ENCODE results near the gene CYP2U1. TPM values are rescaled to one million over a fixed set of nuclear protein-coding genes. Genes with fewer than 3 reads are reported as not detected.
"Not testable (repeated sequence)": the region's sequence is repeated elsewhere in the genome, so short reads cannot be mapped to it uniquely, and the experiment has no call there.

CYP2U1 gene
- total and polyA plus RNA-seq, 7 experiments from 2014 or later = 2.8 to 11.4 (median 5.8) TPM

- DNase-seq = no peak
- Mint-ChIP-seq H3K36me3 (peaks cover 0 to 5% (median 0%) of the 10 kb centered on the region in 5 donors), H3K4me3 (no peak overlapping the region), H3K9me3 (peaks cover 0 to 6% (median 0%) of the 10 kb centered on the region in 11 donors), H3K27me3 (peaks cover 7 to 42% (median 34%) of the 10 kb centered on the region in 5 donors), H3K27ac (no peak overlapping the region), H3K4me1 (peaks cover 0 to 2% (median 0%) of the 10 kb centered on the region in 7 donors)
- no peaks in the 10 kb centered on the region for H3K36me3 ChIP-seq (ENCODE audit: control insufficient read depth in 2 of 3, insufficient read depth in 3 of 3, low read length in 3 of 3)
- POLR2A ChIA-PET = interaction anchor here (0.5 kb wide), 1 partner anchor 1977 kb away, joined by 3 read pairs; no protein-coding TSS in a partner anchor
- CTCF ChIA-PET = no interaction called here
- intact Hi-C loops (cut with micrococcal nuclease) = no loop called here
- no peak overlapping the region for H3K27ac ChIP-seq (ENCODE audit: low read depth, low read length)
- H3K9me3 ChIP-seq (ENCODE audit: control insufficient read depth in 2 of 3, low read length in 3 of 3) = no peaks in the 10 kb centered on the region
- no peak for ATAC-seq
- no peak overlapping the region for H3K4me3 ChIP-seq (ENCODE audit: low read length)
- H3K27me3 ChIP-seq (ENCODE audit: control insufficient read depth in 2 of 2, insufficient read depth in 2 of 2, low read length in 2 of 2) = no peaks in the 10 kb centered on the region
- H3K4me1 ChIP-seq (ENCODE audit: control insufficient read depth in 2 of 2, insufficient read depth in 2 of 2, low read length in 2 of 2) = no peaks in the 10 kb centered on the region
Observed at GRCh38 chr4:107901213-107901934, 30.0 kb upstream of the CYP2U1 start.

GRCh38 chr4:107902715-107903114 is 28.6 kb upstream of the CYP2U1 start:
- no peaks in the 10 kb centered on the region for H3K4me1 Mint-ChIP-seq

GRCh38 chr4:107905082-107905481 is 26.3 kb upstream of the CYP2U1 start:
- H3K4me1 Mint-ChIP-seq; H3K9me3 Mint-ChIP-seq; H3K4me1 ChIP-seq (ENCODE audit: control insufficient read depth in 2 of 2, insufficient read depth in 2 of 2, low read length in 2 of 2); H3K4me3 ChIP-seq (ENCODE audit: low read length); H3K9me3 ChIP-seq (ENCODE audit: control insufficient read depth in 2 of 3, low read length in 3 of 3); H3K36me3 ChIP-seq (ENCODE audit: control insufficient read depth in 2 of 3, insufficient read depth in 3 of 3, low read length in 3 of 3); H3K27me3 ChIP-seq (ENCODE audit: control insufficient read depth in 2 of 2, insufficient read depth in 2 of 2, low read length in 2 of 2); DNase-seq; H3K27ac ChIP-seq (ENCODE audit: low read depth, low read length); H3K4me3 Mint-ChIP-seq; ATAC-seq; intact Hi-C loops (cut with micrococcal nuclease); CTCF ChIA-PET; H3K27ac Mint-ChIP-seq; H3K36me3 Mint-ChIP-seq: not testable (repeated sequence)
- POLR2A ChIA-PET = interaction anchor here (0.6 kb wide), 1 partner anchor 37 kb away, joined by 3 read pairs; no protein-coding TSS in a partner anchor
- peaks cover 7 to 29% (median 23%) of the 10 kb centered on the region in 5 donors for H3K27me3 Mint-ChIP-seq

More at GRCh38 chr4:107902715-107903114, 28.6 kb upstream of the CYP2U1 start:
- peaks cover 0 to 5% (median 0%) of the 10 kb centered on the region in 5 donors for H3K36me3 Mint-ChIP-seq
- DNase-seq (no peak), ATAC-seq (no peak)
- no peak overlapping the region for H3K27ac ChIP-seq (ENCODE audit: low read depth, low read length)
- POLR2A ChIA-PET = no interaction called here
- H3K4me3 ChIP-seq (ENCODE audit: low read length) = no peak overlapping the region
- CTCF ChIA-PET = interaction anchor here (0.9 kb wide), 1 partner anchor 10 kb away, joined by 3 read pairs; no protein-coding TSS in a partner anchor
- peaks cover 0 to 6% (median 0%) of the 10 kb centered on the region in 11 donors for H3K9me3 Mint-ChIP-seq
- no peak overlapping the region for H3K27ac Mint-ChIP-seq
- H3K27me3 Mint-ChIP-seq = peaks cover 7 to 34% (median 29%) of the 10 kb centered on the region in 5 donors
- H3K4me3 Mint-ChIP-seq = no peak overlapping the region
- no peaks in the 10 kb centered on the region for H3K4me1 ChIP-seq (ENCODE audit: control insufficient read depth in 2 of 2, insufficient read depth in 2 of 2, low read length in 2 of 2)
- H3K27me3 ChIP-seq (ENCODE audit: control insufficient read depth in 2 of 2, insufficient read depth in 2 of 2, low read length in 2 of 2) = no peaks in the 10 kb centered on the region
- no peaks in the 10 kb centered on the region for H3K9me3 ChIP-seq (ENCODE audit: control insufficient read depth in 2 of 3, low read length in 3 of 3)
- intact Hi-C loops (cut with micrococcal nuclease) = no loop called here
- H3K36me3 ChIP-seq (ENCODE audit: control insufficient read depth in 2 of 3, insufficient read depth in 3 of 3, low read length in 3 of 3) = no peaks in the 10 kb centered on the region

GRCh38 chr4:107906458-107907100 is 24.8 kb upstream of the CYP2U1 start:
- DNase-seq (no peak), ATAC-seq (no peak)
- Mint-ChIP-seq H3K27ac (no peak overlapping the region), H3K9me3 (peaks cover 0 to 6% (median 0%) of the 10 kb centered on the region in 11 donors), H3K27me3 (peaks cover 5 to 20% (median 8%) of the 10 kb centered on the region in 5 donors), H3K4me1 (peaks cover 0 to 2% (median 0%) of the 10 kb centered on the region in 7 donors), H3K36me3 (peaks cover 0 to 5% (median 0%) of the 10 kb centered on the region in 5 donors), H3K4me3 (no peak overlapping the region)
- CTCF ChIA-PET = no interaction called here
- Histone ChIP-seq H3K27me3 (ENCODE audit: control insufficient read depth in 2 of 2, insufficient read depth in 2 of 2, low read length in 2 of 2) (no peaks in the 10 kb centered on the region), H3K4me3 (ENCODE audit: low read length) (no peak overlapping the region), H3K9me3 (ENCODE audit: control insufficient read depth in 2 of 3, low read length in 3 of 3) (no peaks in the 10 kb centered on the region), H3K36me3 (ENCODE audit: control insufficient read depth in 2 of 3, insufficient read depth in 3 of 3, low read length in 3 of 3) (no peaks in the 10 kb centered on the region), H3K27ac (ENCODE audit: low read depth, low read length) (no peak overlapping the region), H3K4me1 (ENCODE audit: control insufficient read depth in 2 of 2, insufficient read depth in 2 of 2, low read length in 2 of 2) (no peaks in the 10 kb centered on the region)
- intact Hi-C loops (cut with micrococcal nuclease) = no loop called here
- POLR2A ChIA-PET = no interaction called here

GRCh38 chr4:107908377-107908776 is 23.0 kb upstream of the CYP2U1 start:
- Mint-ChIP-seq H3K4me1 (peaks cover 0 to 4% (median 0%) of the 10 kb centered on the region in 7 donors), H3K9me3 (peaks cover 0 to 6% (median 0%) of the 10 kb centered on the region in 11 donors), H3K4me3 (no peak overlapping the region), H3K27ac (no peak overlapping the region), H3K27me3 (peaks cover 0 to 7% (median 0%) of the 10 kb centered on the region in 5 donors), H3K36me3 (peaks cover 0 to 5% (median 0%) of the 10 kb centered on the region in 5 donors)
- DNase-seq (no peak), ATAC-seq (no peak)
- intact Hi-C loops (cut with micrococcal nuclease) = no loop called here
- Histone ChIP-seq H3K36me3 (ENCODE audit: control insufficient read depth in 2 of 3, insufficient read depth in 3 of 3, low read length in 3 of 3) (no peaks in the 10 kb centered on the region), H3K4me3 (ENCODE audit: low read length) (no peak overlapping the region), H3K27me3 (ENCODE audit: control insufficient read depth in 2 of 2, insufficient read depth in 2 of 2, low read length in 2 of 2) (no peaks in the 10 kb centered on the region), H3K27ac (ENCODE audit: low read depth, low read length) (no peak overlapping the region), H3K4me1 (ENCODE audit: control insufficient read depth in 2 of 2, insufficient read depth in 2 of 2, low read length in 2 of 2) (no peaks in the 10 kb centered on the region), H3K9me3 (ENCODE audit: control insufficient read depth in 2 of 3, low read length in 3 of 3) (no peaks in the 10 kb centered on the region)
- POLR2A ChIA-PET = interaction anchor here (0.7 kb wide), 1 partner anchor 67 kb away, joined by 3 read pairs; no protein-coding TSS in a partner anchor
- CTCF ChIA-PET = no interaction called here

- Mint-ChIP-seq H3K9me3 (peaks cover 0 to under 1% (median 0%) of the 10 kb centered on the region in 11 donors), H3K27ac (peak overlapping the region in 1 of 9 donors; percentile 38), H3K36me3 (no peaks in the 10 kb centered on the region), H3K4me3 (no peak overlapping the region), H3K4me1 (peaks cover 0 to 5% (median 0%) of the 10 kb centered on the region in 7 donors), H3K27me3 (peaks cover 0 to 9% (median 1%) of the 10 kb centered on the region in 5 donors)
- no peak overlapping the region for H3K4me3 ChIP-seq (ENCODE audit: low read length)
- no peaks in the 10 kb centered on the region for H3K9me3 ChIP-seq (ENCODE audit: control insufficient read depth in 2 of 3, low read length in 3 of 3)
- no peaks in the 10 kb centered on the region for H3K36me3 ChIP-seq (ENCODE audit: control insufficient read depth in 2 of 3, insufficient read depth in 3 of 3, low read length in 3 of 3)
- H3K27ac ChIP-seq (ENCODE audit: low read depth, low read length) = no peak overlapping the region
- intact Hi-C loops (cut with micrococcal nuclease) = loop anchor here (1.0 to 5.0 kb wide), 5 partner anchors 76 to 1545 kb away; partner anchors contain the start of genes GIMD1 (in 1 of the 2) and HADH (in 1 of the 2)
- ATAC-seq (peak; percentile 95), DNase-seq (peak in 7 of 9 donors; percentile 36 to 69 (median 63))
- H3K4me1 ChIP-seq (ENCODE audit: control insufficient read depth in 2 of 2, insufficient read depth in 2 of 2, low read length in 2 of 2) = no peaks in the 10 kb centered on the region
- POLR2A ChIA-PET = interaction anchor here (0.7 kb wide), 1 partner anchor 987 kb away, joined by 4 read pairs; no protein-coding TSS in a partner anchor
- CTCF ChIA-PET = interaction anchor here (0.9 to 1.3 kb wide), 7 partner anchors 9 to 161 kb away, joined by 3 to 7 read pairs (median 4); no protein-coding TSS in a partner anchor
- no peaks in the 10 kb centered on the region for H3K27me3 ChIP-seq (ENCODE audit: control insufficient read depth in 2 of 2, insufficient read depth in 2 of 2, low read length in 2 of 2)
Observed at GRCh38 chr4:107913283-107913899, 18.0 kb upstream of the CYP2U1 start.
